Activated CD4-positive, CD25-positive, alpha-beta regulatory T cell treated with anti-CD3 and anti-CD28 coated beads, Interleukin-2, amount 50 U/mL, for 16 hours (primary cell): ENCODE measurements around the gene ZNF354C.
"Not testable (repeated sequence)": the region's sequence is repeated elsewhere in the genome, so short reads cannot be mapped to it uniquely, and the experiment has no call there.

Experiments
- DNase-seq: peaks from one replicate; pipeline ENCODE4 v3.0.0-alpha.2; 2020; ENCODE audit warnings: low read depth, low spot score

Gene ZNF354C

DNA sequence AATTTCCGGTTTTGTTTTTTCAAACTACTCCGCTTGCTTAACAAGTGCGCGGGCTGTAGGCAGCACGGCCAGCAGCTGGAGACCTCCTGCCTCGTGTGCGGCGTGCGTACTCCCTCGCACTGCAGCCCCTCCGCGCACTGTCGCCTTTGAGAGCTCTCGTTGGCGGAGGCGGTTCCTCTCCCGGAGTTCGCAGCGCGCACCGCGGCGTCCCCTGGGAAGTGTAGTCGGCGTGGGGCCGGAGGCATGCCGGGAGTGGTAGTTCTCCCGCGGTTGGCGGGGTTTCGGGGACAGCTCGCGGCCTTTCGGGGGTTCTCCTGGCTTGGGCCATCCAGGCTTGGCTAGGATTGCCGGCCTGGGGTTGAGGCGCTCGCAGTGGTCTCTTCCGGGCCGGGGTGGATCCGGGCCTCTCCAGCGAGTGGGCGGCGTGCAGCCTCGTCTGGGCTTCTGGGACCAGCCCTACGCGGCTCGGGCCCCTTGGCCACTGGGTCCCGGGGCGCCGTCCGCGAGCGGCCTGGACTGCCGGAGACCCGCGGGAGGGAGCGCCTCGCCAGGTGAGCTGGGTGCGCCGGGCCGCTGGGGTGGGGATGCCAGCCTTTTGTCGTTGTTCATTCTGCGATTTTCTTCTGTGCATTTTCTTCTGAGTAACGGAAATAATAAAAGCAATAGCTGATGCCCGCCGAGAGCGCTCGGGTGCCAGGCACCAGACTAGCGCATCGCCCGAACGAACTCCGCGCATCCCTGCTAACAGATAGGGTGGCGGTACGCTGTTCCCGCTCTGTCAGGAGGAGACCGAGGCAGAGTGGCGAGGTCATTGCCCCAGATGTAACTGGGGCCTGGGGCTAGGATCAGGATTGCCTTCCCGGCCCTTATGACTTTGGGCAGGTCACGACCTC is at the start of gene ZNF354C:
ZNF354C (plus strand) TSS at position 258 of the 893 bp plus-strand sequence. CDS start 1,696 bp downstream, outside the sequence.
- DNase-seq, result peak; percentile 73

DNA sequence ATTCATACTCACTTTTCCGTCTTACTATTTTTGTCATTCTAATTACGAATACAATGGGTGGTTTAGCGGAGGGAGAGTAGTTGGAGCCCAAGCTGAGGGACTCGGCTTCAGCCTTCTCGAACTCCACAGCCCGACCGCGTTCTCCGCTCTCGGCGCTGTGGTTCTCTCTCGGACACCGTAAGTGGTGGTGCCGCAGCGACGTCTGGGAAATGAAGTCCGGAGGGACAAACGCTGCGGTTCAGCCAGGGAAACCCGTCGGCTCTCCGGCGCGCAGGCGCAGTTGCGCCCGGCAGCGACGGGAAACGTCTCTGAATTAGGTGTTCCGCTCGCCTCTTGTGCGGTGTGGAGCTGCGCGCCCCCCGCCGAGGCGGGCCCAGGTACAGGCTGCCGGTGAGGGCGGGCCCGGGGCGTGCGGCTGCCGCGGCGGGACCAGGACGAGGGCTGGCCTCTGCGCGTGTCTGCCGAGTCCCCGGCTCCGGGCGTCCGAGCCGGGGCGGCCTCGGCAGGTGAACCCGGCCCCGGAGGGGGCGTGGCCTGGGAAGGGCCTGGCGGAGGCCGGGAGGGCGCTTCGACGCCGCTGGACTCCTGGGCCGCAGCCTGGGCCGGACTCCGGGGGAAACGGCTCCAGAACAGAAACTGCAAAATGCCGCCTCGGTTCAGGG is 36.5 kb upstream of the ZNF354C start, which contains the start of gene ZNF879:
ZNF879 (plus strand) TSS at position 277 of the 662 bp plus-strand sequence. CDS start 1,201 bp downstream, outside the sequence.
- peak; percentile 87 for DNase-seq

DNA sequence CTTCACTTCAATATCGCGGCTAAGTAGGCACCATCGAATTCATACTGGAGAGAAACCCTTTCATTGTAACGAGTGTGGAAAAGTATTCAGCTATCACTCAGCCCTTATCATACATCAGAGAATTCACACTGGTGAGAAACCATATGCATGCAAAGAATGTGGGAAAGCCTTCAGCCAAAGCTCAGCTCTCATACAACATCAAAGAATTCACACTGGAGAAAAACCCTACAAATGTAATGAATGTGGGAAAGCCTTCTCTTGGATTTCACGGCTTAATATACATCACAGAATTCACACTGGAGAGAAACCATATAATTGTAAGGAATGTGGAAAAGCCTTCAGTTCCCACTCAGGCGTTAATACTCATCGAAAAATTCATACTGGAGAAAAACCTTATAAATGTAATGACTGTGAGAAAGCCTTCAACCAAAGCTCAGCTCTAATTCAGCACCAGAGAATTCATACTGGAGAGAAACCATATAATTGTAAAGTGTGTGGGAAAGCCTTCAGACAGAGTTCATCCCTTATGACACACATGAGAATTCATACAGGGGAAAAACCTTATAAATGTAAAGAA is 27.1 kb upstream of the ZNF354C start:
- DNase-seq, result no peak

DNA sequence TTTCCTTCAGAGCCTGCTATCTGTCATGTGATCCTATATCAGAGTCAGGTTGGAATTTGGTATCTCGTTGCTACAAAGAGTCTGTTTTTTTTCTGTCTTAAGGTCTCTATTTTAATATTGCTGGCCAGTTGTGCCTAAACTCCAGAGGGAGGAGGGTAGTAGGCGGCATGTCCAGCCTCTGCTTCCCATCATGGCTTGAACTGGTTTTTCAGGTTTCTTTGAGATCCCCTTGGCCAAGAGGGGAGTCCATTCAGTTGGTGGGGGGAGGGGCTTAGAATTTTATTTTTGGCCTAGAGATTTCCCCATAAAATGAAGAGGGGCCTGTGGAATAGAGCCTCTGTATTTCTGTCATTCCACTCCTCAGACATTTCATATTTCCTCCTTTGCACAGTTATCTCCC is 15.4 kb upstream of the ZNF354C start:
- no peak for DNase-seq

DNA sequence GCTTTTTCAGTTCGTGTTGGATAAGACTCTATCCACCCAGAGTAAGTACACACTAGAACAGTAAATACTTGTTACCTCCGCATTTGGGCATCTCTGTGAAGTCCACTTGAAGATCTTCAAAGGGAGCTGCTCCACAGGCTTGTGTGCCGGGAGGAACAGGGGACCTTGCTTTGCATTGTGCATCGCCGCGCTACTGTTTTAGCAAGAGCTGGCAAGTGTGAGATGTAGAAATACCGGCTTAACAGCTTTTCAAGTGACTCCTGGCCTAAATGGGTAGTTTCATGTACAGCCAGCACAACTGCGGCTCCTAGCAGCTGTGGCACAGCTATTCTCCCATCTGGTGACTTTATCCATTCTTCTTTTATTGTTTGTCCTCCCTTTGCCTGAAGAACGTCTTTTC is 8.4 kb upstream of the ZNF354C start:
- no peak for DNase-seq

DNA sequence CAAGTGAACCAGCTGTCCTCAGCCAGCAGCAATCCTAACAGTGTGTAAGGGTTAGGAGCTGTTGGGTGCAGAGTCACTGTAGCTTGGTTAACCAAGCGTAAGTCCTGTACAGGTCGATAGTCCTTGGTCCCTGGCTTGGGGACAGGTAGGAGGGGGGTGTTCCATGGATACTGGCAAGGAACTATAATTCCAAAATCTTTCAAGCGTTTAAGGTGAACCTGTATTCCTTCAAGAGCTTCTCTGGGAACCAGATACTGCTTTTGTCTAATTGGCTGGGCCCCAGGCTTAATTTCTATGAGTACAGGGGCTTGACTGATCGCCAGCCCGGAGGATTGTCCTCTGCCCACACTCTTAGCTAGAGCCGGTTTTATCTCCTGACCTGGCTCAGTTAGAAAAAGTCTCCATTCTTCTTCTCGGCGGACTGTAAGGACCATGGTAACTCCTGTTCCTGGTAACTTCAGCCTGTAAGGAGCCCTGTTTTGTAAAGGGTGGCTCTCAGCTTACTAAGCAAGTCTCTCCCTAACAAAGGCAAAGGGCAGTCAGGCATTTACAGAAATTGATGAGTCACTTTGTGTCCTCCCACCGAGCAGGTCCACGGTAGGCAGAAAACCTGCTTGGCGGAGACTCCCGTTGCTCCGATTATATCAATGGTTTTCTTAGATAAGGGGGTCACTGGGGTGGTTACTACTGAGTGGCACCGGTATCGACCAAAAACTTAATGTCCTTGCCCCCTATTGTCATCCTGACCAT is 6.0 kb upstream of the ZNF354C start:
- no peak for DNase-seq

DNA sequence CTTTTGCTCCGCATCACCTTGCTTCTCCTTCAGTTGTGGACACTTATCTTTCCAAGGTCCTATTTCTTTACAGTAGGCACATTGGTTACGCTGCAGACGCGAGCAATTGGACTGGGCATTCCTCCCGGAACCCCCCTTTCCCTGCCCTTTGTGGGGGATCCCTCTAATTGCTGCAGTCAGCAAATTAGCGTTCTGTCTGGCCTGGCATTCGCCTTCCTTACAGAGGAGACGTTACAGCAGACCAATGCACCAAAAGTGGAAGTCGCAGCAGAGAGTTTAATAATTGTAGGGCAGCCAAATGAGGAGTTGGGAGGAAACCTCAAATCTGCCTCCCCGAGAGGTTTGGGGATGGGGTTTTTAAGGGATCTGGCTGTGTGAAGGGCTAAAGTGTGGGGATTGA is 5.3 kb upstream of the ZNF354C start:
- DNase-seq, result no peak

DNA sequence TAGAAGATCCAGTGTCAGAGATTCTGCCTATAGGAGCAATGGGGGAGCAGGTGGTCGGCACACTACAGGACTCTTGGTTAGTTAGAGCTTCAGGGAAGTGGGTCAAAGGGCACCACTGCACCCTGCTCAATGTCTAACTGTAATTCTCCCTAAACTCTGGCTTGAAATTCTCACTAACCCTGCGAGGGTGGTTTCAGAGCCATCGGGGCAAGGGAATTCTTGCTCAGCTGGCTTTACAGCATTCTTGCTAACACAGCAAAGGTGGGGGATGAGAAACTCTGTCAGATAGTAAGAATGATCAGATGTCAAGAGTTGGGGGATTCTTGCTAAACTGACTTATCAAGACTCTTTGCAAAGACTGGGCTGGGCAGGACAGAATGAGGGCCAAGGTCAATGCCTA is 4.7 kb upstream of the ZNF354C start:
- no peak for DNase-seq

DNA sequence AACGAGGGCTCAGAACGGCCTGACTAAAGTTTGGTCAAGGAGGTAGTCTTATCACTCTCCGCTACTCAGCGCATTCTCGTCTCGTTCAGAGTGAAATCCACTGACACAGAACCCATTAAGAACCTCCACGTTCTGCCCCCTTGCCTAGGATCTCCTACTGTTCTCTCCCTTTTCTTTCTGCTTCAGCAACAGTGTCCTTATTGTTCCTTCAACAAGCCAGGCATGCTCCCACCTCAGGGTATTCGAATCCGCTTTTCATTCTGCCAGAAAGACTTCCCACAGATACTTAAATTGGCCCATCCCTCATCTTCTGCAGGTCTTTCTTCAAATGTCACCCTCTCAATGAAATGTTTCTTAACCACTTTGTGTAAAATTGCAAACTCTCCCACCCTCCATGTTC is 4.3 kb upstream of the ZNF354C start:
- DNase-seq, result no peak

DNA sequence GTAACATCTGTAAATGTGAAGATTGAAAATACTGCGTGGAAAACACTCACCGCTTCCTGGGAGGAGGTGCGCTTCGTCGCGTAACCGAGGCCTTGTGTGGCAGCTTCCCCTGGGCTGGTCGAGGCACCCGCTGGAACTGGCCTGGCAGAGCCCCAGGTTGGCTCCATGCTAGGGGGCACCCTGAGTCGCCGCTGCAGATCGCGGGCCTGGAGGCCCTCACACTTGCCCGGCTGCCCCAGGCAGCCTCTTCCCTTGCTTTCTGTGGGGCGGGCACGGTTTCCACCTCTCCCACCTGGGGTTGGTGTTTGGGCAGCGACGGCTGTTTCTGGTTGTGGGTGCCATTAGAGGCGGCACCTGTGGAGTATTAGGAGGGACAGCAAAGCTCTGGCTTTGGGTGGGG is 852 bp downstream of the ZNF354C start:
- DNase-seq, result no peak

DNA sequence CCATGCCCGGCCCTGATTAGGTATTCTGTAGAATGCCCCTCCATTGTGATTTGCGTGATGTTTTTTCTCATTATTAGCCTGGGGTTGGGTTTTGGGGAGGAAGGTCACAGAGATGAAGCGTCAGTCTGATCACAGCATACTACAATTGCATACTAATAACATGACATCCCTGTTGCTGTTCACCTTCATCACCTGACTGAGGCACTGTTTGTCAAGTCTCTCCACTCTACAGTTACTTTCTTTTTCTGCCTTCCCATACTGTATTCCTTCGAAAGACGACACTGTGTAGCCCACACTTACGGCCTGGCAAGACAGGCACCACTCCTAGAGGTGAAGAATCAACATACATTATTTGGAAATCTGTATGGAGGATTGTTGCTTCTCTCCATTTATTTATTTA is 5.5 kb downstream of the ZNF354C start:
- DNase-seq, result no peak

DNA sequence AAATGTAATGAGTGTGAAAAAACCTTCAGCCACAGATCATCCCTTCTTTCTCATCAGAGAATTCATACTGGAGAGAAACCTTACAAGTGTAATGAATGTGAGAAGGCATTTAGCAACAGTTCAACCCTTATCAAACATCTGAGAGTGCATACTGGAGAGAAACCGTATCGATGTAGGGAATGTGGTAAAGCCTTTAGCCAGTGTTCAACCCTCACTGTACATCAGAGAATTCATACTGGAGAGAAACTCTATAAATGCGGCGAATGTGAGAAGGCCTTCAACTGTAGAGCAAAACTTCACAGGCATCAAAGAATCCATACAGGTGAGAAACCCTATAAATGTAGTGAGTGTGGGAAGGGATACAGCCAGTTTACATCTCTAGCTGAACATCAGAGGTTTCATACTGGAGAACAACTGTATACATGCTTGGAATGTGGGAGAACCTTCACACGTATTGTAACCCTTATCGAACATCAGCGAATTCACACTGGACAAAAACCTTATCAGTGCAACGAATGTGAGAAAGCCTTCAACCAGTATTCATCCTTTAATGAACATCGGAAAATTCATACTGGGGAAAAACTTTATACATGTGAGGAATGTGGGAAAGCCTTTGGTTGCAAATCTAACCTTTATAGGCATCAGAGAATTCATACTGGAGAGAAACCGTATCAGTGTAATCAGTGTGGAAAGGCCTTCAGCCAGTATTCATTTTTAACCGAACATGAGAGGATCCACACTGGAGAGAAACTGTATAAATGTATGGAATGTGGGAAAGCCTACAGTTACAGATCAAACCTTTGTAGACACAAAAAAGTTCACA is 19.2 kb downstream of the ZNF354C start:
- no peak for DNase-seq

DNA sequence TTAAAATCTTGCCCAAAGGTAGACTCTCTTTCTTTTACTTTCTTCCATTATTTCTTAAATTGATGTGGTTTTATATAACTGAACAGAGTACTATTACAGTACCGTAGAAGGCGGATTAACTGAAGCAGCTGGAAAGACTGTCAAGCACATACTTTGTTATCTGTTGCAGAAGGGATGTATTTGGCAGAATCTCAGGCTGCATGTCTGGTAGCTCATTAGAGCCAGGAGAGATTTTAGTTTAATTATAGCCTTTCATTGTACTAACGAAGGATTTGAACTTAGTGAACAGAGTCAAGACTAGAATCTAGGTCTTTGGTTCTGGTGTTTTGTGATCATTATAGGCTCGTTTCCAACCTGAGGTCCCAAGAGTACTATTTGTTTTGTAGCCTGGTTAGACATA is 20.6 kb downstream of the ZNF354C start:
- DNase-seq, result no peak

DNA sequence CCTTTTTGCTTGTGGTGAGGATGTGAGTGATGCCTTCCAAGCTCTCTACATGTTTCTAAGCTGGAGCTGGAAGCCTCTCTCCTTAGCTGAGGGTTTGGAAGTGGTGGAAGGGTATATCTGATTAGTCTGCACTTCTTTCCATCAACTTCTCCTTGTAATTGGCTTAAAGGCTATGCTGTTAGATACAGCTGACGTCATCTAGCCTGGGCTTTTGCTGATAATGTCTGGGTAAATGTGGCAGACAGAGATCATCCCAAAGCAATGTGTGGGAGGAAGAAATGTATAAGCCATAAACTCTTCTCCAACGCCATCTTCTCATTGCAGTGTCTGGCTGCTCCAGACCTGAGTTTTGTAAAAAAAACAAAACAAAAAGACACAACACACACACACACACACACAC is 29.3 kb downstream of the ZNF354C start:
- DNase-seq, result no peak

DNA sequence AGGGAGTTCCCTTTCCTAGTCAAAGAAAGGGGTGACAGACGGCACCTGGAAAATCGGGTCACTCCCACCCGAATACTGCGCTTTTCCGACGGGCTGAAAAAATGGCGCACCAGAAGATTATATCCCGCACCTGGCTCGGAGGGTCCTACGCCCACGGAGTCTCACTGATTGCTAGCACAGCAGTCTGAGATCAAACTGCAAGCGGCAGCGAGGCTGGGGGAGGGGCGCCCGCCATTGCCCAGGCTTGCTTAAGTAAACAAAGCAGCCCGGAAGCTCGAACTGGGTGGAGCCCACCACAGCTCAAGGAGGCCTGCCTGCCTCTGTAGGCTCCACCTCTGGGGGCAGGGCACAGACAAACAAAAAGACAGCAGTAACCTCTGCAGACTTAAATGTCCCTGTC is 41.1 kb downstream of the ZNF354C start:
- not testable (repeated sequence) for DNase-seq

DNA sequence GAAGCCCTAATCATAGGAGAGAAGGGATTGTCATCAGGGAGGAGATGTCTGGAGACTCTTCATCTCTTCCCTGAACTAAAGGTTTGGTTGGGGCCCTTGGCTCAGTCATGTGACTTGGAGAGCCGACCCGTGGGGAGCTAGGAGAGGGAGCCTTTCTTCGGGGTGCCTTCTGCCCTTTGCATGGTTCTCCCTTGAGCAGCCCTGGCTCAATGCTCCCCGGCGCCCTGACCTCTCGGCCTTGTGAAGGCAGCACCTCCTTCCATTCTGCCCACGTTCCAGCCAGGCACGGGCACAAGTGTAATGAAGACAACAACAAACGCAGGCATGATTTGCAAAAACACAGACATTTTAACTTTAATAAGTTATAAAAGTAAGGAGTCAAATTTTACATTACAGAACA is 50.4 kb downstream of the ZNF354C start:
- no peak for DNase-seq

DNA sequence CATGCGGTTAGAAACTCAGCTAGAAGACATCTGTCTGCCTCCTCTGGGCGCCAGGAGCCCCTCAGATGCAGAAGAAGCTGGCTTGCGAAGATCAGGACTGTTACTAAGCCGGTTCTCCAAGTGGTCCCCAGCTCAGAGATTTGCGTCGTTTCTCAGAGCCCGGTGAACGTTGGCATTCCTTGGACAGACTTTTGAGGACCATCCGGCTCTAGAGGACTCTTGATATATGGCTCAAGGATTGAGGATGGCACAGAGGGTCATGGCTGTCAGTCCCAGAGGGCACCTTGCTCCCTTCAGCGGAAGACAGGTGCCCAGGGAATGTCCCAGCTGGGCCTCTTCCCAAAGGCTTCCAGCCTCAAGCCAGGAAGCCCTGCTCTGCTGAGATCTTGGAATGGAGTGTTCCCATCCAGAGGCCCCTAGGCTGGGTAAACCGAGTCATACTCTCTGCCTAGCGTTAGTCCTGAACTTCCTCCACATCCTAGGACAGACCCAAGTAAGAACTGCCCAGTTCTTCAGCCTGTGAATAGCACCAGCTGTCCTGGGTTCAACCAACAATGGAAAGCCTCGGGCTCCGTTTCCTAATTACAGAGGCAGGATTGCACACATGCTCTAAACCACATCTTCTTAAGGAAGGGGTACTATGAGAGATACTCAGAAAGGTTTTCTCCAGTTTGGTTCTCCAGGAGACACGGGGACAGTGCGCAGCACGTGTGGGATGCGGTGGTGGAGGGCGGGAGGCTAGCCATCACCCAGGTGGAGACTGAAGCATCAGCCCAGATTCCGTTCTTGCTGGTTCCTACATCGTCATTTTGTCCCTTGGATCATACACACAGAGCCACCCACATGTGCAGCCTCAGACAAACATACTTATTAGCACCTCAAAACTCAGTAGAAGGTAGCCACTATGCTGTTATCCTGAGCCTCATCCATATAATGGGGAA is 51.4 kb downstream of the ZNF354C start:
- DNase-seq, result no peak

DNA sequence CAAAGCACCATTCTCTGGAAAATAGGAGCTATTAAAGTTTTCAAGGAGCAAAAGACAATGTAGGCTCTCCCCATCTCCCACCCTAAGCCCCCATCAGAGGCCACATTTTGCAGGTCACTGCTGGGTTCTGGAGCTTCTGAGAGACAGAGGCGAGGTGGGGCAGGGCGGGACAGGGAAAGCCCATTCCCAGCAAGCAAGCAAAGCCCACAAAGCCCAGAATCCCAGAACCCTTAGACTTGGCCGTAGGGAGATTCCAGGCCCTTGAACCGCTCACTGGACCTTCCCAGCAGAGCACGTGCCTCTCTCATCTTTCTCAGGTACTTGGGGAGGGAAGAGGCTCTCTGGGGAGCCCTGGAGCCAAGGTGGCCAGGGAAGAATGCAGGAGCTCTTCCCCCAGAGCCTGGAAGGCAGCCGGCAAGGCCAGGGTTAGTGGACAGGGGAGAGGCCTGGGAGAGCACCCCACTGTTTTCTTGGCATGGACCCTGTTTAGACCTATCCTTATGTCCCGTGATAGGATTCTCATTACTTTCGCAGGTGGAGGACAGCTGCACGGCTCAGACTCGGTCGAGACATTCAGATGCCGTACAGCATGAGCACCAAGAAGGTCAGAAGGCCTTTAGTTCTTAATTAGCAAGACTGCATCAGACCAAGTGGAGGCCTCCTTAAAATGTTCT is 52.4 kb downstream of the ZNF354C start:
- DNase-seq, result no peak

DNA sequence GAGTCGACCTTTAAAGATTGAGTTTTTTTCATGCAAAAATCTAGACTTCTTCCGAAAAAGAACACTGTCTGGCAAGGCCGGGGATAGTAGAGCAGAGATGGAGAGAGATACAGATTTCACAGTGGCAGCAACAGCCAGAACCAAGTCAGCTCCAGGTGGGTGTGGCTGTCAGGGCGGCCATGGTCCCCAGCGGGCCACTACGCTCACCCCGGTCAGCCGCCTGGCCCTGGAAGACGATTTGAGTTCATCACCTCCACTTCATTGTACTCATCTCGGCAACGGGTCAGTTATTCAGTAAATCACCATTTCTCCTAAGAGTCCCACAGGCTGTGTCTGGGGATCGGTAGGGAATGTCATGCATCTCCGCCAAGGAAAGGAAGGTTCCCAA is 53.0 kb downstream of the ZNF354C start:
- DNase-seq, result no peak
